K562 (cell line): Measurements from ENCODE around the gene UBE2G2. TPM values are rescaled to one million over a fixed set of nuclear protein-coding genes. Genes with fewer than 3 reads are reported as not detected.

Source experiments
- ARHGAP35 ChIP-seq: fragments of 450-650 bp; IDR thresholded peaks from 2 replicates; pipeline ENCODE4 v1.6.1; 2018; ENCODE audit not compliant: partially characterized antibody
- CBX8 ChIP-seq: fragments of 200-600 bp; sonication (generic); IDR thresholded peaks from 2 replicates; pipeline ENCODE4 v1.6.1; 2012; ENCODE audit warnings: borderline replicate concordance, mixed run types, low read depth, mild to moderate bottlenecking, moderate library complexity, mixed read lengths, low read length, control low read depth, inconsistent platforms; ENCODE audit not compliant: poor library complexity, severe bottlenecking; ENCODE audit errors: extremely low read depth
- ELF4 ChIP-seq: fragments of 450-650 bp; formaldehyde crosslinking; IDR thresholded peaks from 2 replicates; pipeline ENCODE4 v1.4.0; 2022; ENCODE audit warnings: missing genetic modification characterization
- FOS ChIP-seq: IDR thresholded peaks from 3 replicates; pipeline ENCODE4 v1.6.1; 2011; ENCODE audit not compliant: insufficient read length; ENCODE audit errors: extremely low read depth
- IRF1 ChIP-seq: sonication (generic); formaldehyde crosslinking; IDR thresholded peaks from 2 replicates; pipeline ENCODE4 v1.8.0; 2022; ENCODE audit warnings: missing genetic modification reagents, mild to moderate bottlenecking, borderline replicate concordance
- JUN ChIP-seq, 2 experiments: sonication (generic) in 1 of 2; formaldehyde crosslinking in 1 of 2; IDR thresholded peaks; 2 replicates each; pipeline versions ENCODE4 v1.6.1 to v1.8.0; 2012 to 2022; ENCODE audit warnings: borderline replicate concordance in 2 of 2, mild to moderate bottlenecking in 2 of 2, improper control_type of control experiment in 1 of 2, low read depth in 1 of 2, low read length in 1 of 2, missing genetic modification reagents in 1 of 2
- KDM2B ChIP-seq: fragments of 250-450 bp; sonication (Bioruptor Pico); IDR thresholded peaks from 2 replicates; pipeline ENCODE4 v1.8.0; 2021; ENCODE audit warnings: mild to moderate bottlenecking, moderate library complexity
- MYC ChIP-seq, 2 experiments: fragments of 250-450 bp in 1 of 2; sonication (Bioruptor Pico) in 1 of 2; IDR thresholded peaks; 2 replicates each; pipeline versions ENCODE4 v1.5.1 to v1.6.1; 2012 to 2021; ENCODE audit warnings: low read depth in 2 of 2, borderline replicate concordance in 1 of 2, improper control_type of control experiment in 1 of 2, low read length in 1 of 2, mild to moderate bottlenecking in 1 of 2, moderate library complexity in 1 of 2
- POLR2AphosphoS2 ChIP-seq: IDR thresholded peaks from 2 replicates; pipeline ENCODE4 v1.6.1; 2012; ENCODE audit warnings: low read length, improper control_type of control experiment
- RUNX1 ChIP-seq: sonication (generic); IDR thresholded peaks from 2 replicates; pipeline ENCODE4 v1.6.1; 2016; ENCODE audit warnings: antibody characterized with exemption, low read depth
- SPI1 ChIP-seq: IDR thresholded peaks from 2 replicates; pipeline ENCODE4 v1.6.1; 2011; ENCODE audit warnings: low read depth, low read length, control low read depth, borderline replicate concordance
- ZFP30 ChIP-seq: fragments of 250-450 bp; sonication (Bioruptor Pico); IDR thresholded peaks from 2 replicates; pipeline ENCODE4 v1.8.0; 2022; ENCODE audit warnings: moderate library complexity, mild to moderate bottlenecking, inconsistent platforms, borderline replicate concordance
- ZNF586 ChIP-seq: fragments of 450-650 bp; formaldehyde crosslinking; conservative IDR thresholded peaks from 2 replicates; pipeline ENCODE4 v1.4.0; 2020; ENCODE audit warnings: mild to moderate bottlenecking, moderate library complexity
- ZNF644 ChIP-seq: fragments of 200-800 bp; sonication (Bioruptor generic); IDR thresholded peaks from 2 replicates; pipeline ENCODE4 v1.6.1; 2016; ENCODE audit warnings: low read depth, missing genetic modification characterization, missing compliant biosample characterization
- ZNF695 ChIP-seq: fragments of 450-650 bp; formaldehyde crosslinking; IDR thresholded peaks from 2 replicates; pipeline ENCODE4 v1.4.0; 2020; ENCODE audit warnings: mild to moderate bottlenecking, moderate library complexity
- polyA plus RNA-seq, 8 experiments: library from polyadenylated mRNA; depleted of rRNA in 4 of 8; stranded (reverse) in 5 of 8; unstranded in 3 of 8; fragments of >200 nt; fragmentation: Nextera tagmentation in 2 of 8; fragmentation: Illumina TruSeq in 1 of 8; extraction: Ambion mirVana in 2 of 8; extraction: Trizol in 1 of 8; gene quantifications; 2 replicates each; pipeline versions ENCODE4 v1.2.1 to v1.2.3, GENCODE V29; 2011 to 2014; ENCODE audit warnings: inconsistent platforms in 1 of 8, missing spikeins in 1 of 8
- total RNA-seq, 7 experiments: library from RNA; depleted of rRNA in 6 of 7; stranded (reverse); fragments of >200 nt in 6 of 7; fragmentation: Illumina TruSeq in 2 of 7; extraction: Trizol in 2 of 7; gene quantifications; 2 replicates each; pipeline versions ENCODE4 v1.2.1 to v1.2.3, GENCODE V29; 2011 to 2021; ENCODE audit warnings: low replicate concordance in 1 of 7
- TF ChIP-seq, protein P1 (sequence below), 2 experiments: IDR thresholded peaks; 2 replicates each; pipeline ENCODE4 v1.6.1; 2012; ENCODE audit warnings: improper control_type of control experiment in 2 of 2, low read depth in 2 of 2, low read length in 2 of 2, borderline replicate concordance in 1 of 2
- TF ChIP-seq, protein P2 (sequence below), 2 experiments: IDR thresholded peaks; 2 replicates each; pipeline ENCODE4 v1.6.1; 2011; ENCODE audit warnings: borderline replicate concordance in 1 of 2, control low read depth in 1 of 2, low read depth in 1 of 2, low read length in 1 of 2, mild to moderate bottlenecking in 1 of 2, mixed read lengths in 1 of 2, moderate library complexity in 1 of 2; ENCODE audit not compliant: insufficient read depth in 1 of 2, insufficient read length in 1 of 2, poor library complexity in 1 of 2, severe bottlenecking in 1 of 2; ENCODE audit errors: extremely low read depth in 1 of 2

Gene UBE2G2
- total and polyA plus RNA-seq, 9 of the 15 experiments (the other 6 are each of a cell fraction or from before 2014, with no cell fraction given), result 47.5 to 225 (median 140) TPM

DNA sequence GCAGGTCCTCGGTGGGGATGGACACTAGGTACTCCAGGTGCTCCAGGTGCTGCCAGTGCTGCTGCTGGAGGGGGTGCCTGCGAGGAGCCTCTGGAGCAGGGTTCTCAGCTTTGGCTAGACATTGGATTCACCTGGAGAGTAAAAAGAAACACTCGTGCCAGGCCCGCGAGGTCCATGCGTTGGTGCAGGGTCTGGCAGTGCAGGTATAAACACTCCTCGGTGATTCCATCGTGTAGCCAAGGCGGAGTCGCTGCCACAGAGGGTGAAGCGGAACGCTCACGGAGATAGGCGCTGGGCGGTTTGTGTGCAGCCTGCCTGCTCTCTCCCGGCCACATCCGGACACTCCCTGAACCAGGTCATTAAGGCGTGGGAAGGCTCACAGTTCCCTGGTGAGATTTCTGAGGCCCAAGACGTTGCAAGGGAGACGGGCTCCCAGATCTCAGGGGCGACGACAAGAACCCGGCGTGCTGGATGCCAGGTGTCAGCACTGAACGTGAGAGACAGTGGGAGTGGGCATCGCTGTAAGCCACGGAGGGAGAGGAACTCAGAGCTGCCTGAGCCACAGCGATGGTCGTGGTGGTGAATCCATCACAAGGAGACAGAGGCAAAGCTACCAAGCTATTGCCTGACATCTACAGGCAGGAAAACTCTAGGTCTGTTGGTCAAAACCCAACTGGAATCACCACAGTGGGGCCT lies 33.5 kb upstream of the UBE2G2 start (continued):
- no peak for TF ChIP-seq ZFP30 (CRISPR knock-in tag)
- TF ChIP-seq FOS, result no peak
- TF ChIP-seq ZNF695 (CRISPR knock-in tag), result no peak
- no peak for TF ChIP-seq ARHGAP35
- TF ChIP-seq IRF1, result no peak
- no peak for TF ChIP-seq ZNF644
- no peak for TF ChIP-seq SPI1
- no peak for TF ChIP-seq RUNX1
- no peak for TF ChIP-seq POLR2AphosphoS2
- TF ChIP-seq, protein P1, sequence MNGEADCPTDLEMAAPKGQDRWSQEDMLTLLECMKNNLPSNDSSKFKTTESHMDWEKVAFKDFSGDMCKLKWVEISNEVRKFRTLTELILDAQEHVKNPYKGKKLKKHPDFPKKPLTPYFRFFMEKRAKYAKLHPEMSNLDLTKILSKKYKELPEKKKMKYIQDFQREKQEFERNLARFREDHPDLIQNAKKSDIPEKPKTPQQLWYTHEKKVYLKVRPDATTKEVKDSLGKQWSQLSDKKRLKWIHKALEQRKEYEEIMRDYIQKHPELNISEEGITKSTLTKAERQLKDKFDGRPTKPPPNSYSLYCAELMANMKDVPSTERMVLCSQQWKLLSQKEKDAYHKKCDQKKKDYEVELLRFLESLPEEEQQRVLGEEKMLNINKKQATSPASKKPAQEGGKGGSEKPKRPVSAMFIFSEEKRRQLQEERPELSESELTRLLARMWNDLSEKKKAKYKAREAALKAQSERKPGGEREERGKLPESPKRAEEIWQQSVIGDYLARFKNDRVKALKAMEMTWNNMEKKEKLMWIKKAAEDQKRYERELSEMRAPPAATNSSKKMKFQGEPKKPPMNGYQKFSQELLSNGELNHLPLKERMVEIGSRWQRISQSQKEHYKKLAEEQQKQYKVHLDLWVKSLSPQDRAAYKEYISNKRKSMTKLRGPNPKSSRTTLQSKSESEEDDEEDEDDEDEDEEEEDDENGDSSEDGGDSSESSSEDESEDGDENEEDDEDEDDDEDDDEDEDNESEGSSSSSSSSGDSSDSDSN (IDR thresholded peaks at IDR 0.05; ENCODE audit: borderline replicate concordance in 1 of 2, low read depth in 2 of 2, low read length in 2 of 2), result peak; percentile 79 to 87; a peak in 2 of 4 replicates
- no peak for TF ChIP-seq ELF4 (CRISPR knock-in tag)
- no peak for TF ChIP-seq ZNF586
- no peak for TF ChIP-seq KDM2B (CRISPR knock-in tag)
- TF ChIP-seq CBX8, result no peak
- no peak for TF ChIP-seq JUN (IDR thresholded peaks at IDR 0.05; ENCODE audit: borderline replicate concordance, low read depth, low read length)
- no peak for TF ChIP-seq JUN (CRISPR knock-in tag; IDR thresholded peaks at IDR 0.05; ENCODE audit: borderline replicate concordance)
- TF ChIP-seq, protein P2, sequence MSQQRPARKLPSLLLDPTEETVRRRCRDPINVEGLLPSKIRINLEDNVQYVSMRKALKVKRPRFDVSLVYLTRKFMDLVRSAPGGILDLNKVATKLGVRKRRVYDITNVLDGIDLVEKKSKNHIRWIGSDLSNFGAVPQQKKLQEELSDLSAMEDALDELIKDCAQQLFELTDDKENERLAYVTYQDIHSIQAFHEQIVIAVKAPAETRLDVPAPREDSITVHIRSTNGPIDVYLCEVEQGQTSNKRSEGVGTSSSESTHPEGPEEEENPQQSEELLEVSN (IDR thresholded peaks at IDR 0.05; ENCODE audit: borderline replicate concordance in 1 of 2, extremely low read depth in 1 of 2, insufficient read depth in 1 of 2, insufficient read length in 1 of 2, low read depth in 1 of 2, low read length in 1 of 2, poor library complexity in 1 of 2, severe bottlenecking in 1 of 2), result peak in 1 of 2 experiments; percentile 8
- peak; percentile 50 for TF ChIP-seq MYC (IDR thresholded peaks at IDR 0.05; ENCODE audit: low read depth, low read length)
- no peak for TF ChIP-seq MYC (CRISPR knock-in tag; IDR thresholded peaks at IDR 0.05; ENCODE audit: borderline replicate concordance, low read depth)
